Measurements from ENCODE around the gene FAM131B.

DNA sequence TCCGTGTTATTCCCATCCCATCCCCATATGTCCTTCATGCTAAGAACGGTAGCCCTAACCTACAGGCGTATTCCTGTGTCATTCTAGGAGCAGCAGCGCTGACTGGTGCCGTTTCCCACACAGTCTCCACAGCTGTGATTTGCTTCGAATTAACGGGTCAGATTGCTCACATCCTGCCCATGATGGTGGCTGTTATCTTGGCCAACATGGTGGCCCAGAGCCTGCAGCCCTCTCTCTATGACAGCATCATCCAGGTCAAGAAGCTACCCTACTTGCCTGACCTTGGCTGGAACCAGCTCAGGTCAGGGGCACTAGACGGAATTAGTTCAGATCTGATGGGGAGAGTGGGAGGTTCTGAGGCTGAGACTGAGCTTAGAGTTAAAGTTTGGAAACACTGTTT, 20.7 kb downstream of the FAM131B start:
- TF ChIP-seq CTCF (IDR thresholded peaks at IDR 0.05) (no peak), ZFX (IDR thresholded peaks at IDR 0.05; ENCODE audit: borderline replicate concordance) (no peak)
